GM21737 (cell line): ENCODE results near the gene CREB3L2.
"Not testable (repeated sequence)": the region's sequence is repeated elsewhere in the genome, so short reads cannot be mapped to it uniquely, and the experiment has no call there.

ENCODE experiments used
- ATAC-seq: cut with Tn5 transposase; IDR thresholded peaks from one replicate; pipeline ENCODE4 v1.9.1; 2021; ENCODE audit warnings: mild to moderate bottlenecking, moderate library complexity; ENCODE audit not compliant: unreplicated experiment

Gene CREB3L2

GRCh38 chr7:138014686-138015085 lies 12.8 kb upstream of the CREB3L2 start:
- no peak for ATAC-seq

GRCh38 chr7:138014201-138014600 lies 12.3 kb upstream of the CREB3L2 start:
- not testable (repeated sequence) for ATAC-seq

- ATAC-seq, result no peak
Observed at GRCh38 chr7:138009350-138009653, 7.4 kb upstream of the CREB3L2 start.

GRCh38 chr7:138008588-138009349 lies 6.9 kb upstream of the CREB3L2 start:
- no peak for ATAC-seq

GRCh38 chr7:138008019-138008587 lies 6.2 kb upstream of the CREB3L2 start:
- no peak for ATAC-seq

GRCh38 chr7:138006106-138006505 lies 4.2 kb upstream of the CREB3L2 start:
- no peak for ATAC-seq

- ATAC-seq, result no peak
Observed at GRCh38 chr7:138004936-138005335, 3.0 kb upstream of the CREB3L2 start.

GRCh38 chr7:138004046-138004445 lies 2.2 kb upstream of the CREB3L2 start:
- no peak for ATAC-seq

GRCh38 chr7:138002828-138003189 lies 923 bp upstream of the CREB3L2 start:
- ATAC-seq, result no peak

- peak; percentile 95 for ATAC-seq
Observed at GRCh38 chr7:138002096-138002827, 376 bp upstream of the CREB3L2 start.

GRCh38 chr7:138000081-138000701 lies 1.7 kb downstream of the CREB3L2 start:
- no peak for ATAC-seq

GRCh38 chr7:137999496-138000080 lies 2.3 kb downstream of the CREB3L2 start:
- no peak for ATAC-seq

- ATAC-seq, result no peak
Observed at GRCh38 chr7:137998250-137998649, 3.6 kb downstream of the CREB3L2 start.

GRCh38 chr7:137996871-137997270 lies 5.0 kb downstream of the CREB3L2 start:
- no peak for ATAC-seq

GRCh38 chr7:137996386-137996851 lies 5.5 kb downstream of the CREB3L2 start:
- ATAC-seq, result no peak

GRCh38 chr7:137994216-137994615 lies 7.7 kb downstream of the CREB3L2 start:
- ATAC-seq, result no peak

- no peak for ATAC-seq
Observed at GRCh38 chr7:137993395-137993743, 8.5 kb downstream of the CREB3L2 start.

GRCh38 chr7:137992550-137993394 lies 9.1 kb downstream of the CREB3L2 start:
- ATAC-seq, result peak; percentile 51

GRCh38 chr7:137992104-137992549 lies 9.8 kb downstream of the CREB3L2 start:
- no peak for ATAC-seq

- ATAC-seq, result no peak
Observed at GRCh38 chr7:137990251-137990941, 11.5 kb downstream of the CREB3L2 start.
